DMS 273 (cell line): ENCODE results near the gene PREB.

Experiments
- DNase-seq: peaks from one replicate; lab custom pipeline; 2025; ENCODE audit not compliant: unreplicated experiment; lab: John Stamatoyannopoulos, UW

Gene PREB

GRCh38 chr2:27083410-27084296 is 50.8 kb downstream of the PREB start:
- DNase-seq: peak; percentile 54

DNA sequence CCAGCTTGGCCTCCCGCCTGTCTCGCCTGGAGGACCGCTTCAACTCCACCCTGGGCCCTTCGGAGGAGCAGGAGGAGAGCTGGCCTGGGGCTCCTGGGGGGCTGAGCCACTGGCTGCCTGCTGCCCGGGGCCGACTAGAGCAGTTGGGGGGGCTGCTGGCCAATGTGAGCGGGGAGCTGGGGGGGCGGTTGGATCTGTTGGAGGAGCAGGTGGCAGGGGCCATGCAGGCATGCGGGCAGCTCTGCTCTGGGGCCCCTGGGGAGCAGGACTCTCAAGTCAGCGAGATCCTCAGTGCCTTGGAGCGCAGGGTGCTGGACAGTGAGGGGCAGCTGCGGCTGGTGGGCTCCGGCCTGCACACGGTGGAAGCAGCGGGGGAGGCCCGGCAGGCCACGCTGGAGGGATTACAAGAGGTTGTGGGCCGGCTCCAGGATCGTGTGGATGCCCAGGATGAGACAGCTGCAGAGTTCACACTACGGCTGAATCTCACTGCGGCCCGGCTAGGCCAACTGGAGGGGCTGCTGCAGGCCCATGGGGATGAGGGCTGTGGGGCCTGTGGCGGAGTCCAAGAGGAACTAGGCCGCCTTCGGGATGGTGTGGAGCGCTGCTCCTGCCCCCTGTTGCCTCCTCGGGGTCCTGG is 51.5 kb downstream of the PREB start:
- DNase-seq: no peak

- DNase-seq: no peak
Measured at GRCh38 chr2:27081984-27082772, 52.3 kb downstream of the PREB start.
